Skeletal muscle satellite cell (primary cell): ENCODE data around the gene RXFP2.
A peak's percentile ranks its signal among the peaks of the same experiment; 100 is the strongest.

Experiments used
- H3K27me3 ChIP-seq: 2 replicates; pipeline ENCODE4 v1.7.0; 2013; ENCODE audit warnings: low read length; ENCODE audit not compliant: control insufficient read depth, insufficient read depth
- H3K36me3 ChIP-seq: 2 replicates; pipeline ENCODE4 v1.7.0; 2013; ENCODE audit warnings: mild to moderate bottlenecking, control low read depth, low read length; ENCODE audit not compliant: insufficient read depth
- H3K4me1 ChIP-seq: 2 replicates; pipeline ENCODE4 v1.7.0; 2013; ENCODE audit warnings: low read length; ENCODE audit not compliant: control insufficient read depth, insufficient read depth
- H3K4me2 ChIP-seq: 2 replicates; pipeline ENCODE4 v1.7.0; 2013; ENCODE audit warnings: mild to moderate bottlenecking, low read length
- H3K4me3 ChIP-seq: 2 replicates; pipeline ENCODE4 v1.7.0; 2013; ENCODE audit warnings: low read length
- H3K9ac ChIP-seq: 2 replicates; pipeline ENCODE4 v1.7.0; 2013; ENCODE audit warnings: mild to moderate bottlenecking, low read depth, low read length, moderate library complexity
- H3K9me3 ChIP-seq: replicated peaks from 2 replicates; pipeline ENCODE4 v1.7.0; 2013; ENCODE audit warnings: mild to moderate bottlenecking, control low read depth, low read length

RXFP2 gene

GRCh38 chr13:31827707-31828106, 88.4 kb downstream of the RXFP2 start:
- Histone ChIP-seq H3K4me3 (no peak overlapping the region), H3K4me2 (no peak overlapping the region), H3K9me3 (no peaks in the 10 kb centered on the region), H3K9ac (no peak overlapping the region), H3K27me3 (no peaks in the 10 kb centered on the region), H3K36me3 (no peaks in the 10 kb centered on the region), H3K4me1 (peaks cover 6% of the 10 kb centered on the region)

- Histone ChIP-seq H3K27me3 (peaks cover 16% of the 10 kb centered on the region), H3K9me3 (no peaks in the 10 kb centered on the region), H3K9ac (no peak overlapping the region), H3K4me3 (no peak overlapping the region), H3K4me2 (peak overlapping the region; percentile 32), H3K36me3 (no peaks in the 10 kb centered on the region), H3K4me1 (peaks cover 7% of the 10 kb centered on the region)
Observed at GRCh38 chr13:31835932-31836331, 96.6 kb downstream of the RXFP2 start.

GRCh38 chr13:31843044-31843443, 103.7 kb downstream of the RXFP2 start:
- Histone ChIP-seq H3K4me2 (no peak overlapping the region), H3K9ac (no peak overlapping the region), H3K27me3 (peaks cover 46% of the 10 kb centered on the region), H3K36me3 (no peaks in the 10 kb centered on the region), H3K4me1 (no peaks in the 10 kb centered on the region), H3K4me3 (no peak overlapping the region), H3K9me3 (no peaks in the 10 kb centered on the region)

DNA sequence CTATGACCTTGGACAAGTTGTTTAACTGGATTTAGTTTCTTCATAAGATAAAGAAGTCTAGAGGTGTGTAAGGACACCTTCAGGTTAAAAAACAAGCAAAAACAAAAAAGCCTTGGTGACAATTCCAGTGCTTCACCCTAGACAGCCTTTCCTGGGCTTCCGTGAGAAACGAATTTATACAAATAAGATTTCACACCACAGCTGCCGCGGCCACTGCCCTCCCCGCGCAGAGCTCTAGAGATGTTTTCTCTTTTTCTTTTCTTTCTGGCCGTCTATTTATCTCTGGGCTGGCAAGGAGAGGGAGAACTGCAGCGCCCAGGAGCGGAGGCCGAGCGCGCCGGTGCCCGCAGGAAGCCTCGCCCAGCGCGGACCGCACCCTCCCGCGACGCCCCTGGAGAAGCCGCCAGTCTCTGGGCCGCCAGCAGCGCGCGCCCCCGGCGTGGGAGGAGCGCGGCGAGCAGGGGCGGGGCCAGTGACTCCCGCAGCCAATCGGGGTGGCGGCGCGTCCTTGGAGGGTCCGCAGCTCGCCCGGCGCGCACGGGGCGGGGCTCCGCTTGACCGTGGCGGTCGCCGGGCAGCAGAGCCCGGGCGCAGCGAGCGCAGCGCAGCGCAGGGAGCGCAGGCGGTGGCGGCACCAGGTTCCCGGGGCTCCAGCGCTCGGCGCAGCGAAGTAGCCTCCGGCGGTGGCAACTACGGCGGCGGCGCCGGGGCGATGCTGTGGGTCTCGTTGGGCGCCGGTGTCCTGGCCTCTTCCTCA, 107.0 kb downstream of the RXFP2 start:
- no peaks in the 10 kb centered on the region for H3K4me1 ChIP-seq
- peak overlapping the region; percentile 86 for H3K4me3 ChIP-seq
- H3K9ac ChIP-seq: peak overlapping the region; percentile 80
- H3K9me3 ChIP-seq: no peaks in the 10 kb centered on the region
- H3K36me3 ChIP-seq: no peaks in the 10 kb centered on the region
- peaks cover 35% of the 10 kb centered on the region for H3K27me3 ChIP-seq
- H3K4me2 ChIP-seq: peak overlapping the region; percentile 84

DNA sequence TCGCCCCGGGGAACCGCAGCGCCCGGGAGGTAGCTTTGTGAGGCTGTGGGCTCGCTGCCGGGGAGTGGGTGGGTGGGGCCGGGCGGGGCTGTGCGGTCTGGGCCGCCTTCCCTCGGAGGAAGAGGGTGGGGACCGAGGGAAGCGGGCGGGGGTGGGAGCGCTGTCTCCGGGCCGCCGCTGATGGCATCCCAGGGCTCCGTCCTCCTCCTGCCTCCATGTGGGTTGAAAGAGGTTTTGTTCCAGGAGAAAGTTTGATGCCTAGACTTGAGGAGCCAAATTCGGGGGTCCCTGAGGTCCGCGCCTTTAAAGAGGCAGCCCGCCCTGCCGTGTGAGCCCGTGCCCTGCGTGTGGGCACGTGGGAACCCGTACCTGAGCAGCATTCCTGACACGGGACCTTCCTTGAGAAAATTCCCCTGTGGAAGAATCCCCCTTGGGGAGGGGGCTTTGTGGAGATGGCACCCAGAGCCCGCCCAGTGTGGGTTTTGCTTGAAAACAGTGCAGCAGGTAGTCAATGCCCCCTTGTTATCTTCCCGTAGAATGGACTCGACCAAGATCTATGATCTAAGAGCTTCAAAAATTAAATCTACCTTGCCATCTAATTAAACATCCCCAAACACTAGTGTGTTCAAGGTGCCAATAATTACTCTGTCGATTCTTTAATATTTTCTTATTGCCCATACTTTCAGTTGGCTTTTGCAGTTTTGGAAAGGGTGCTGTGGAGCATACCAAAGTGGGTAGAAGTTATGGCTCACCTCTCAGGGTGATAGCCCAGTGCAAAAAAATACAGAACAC, 107.8 kb downstream of the RXFP2 start:
- H3K27me3 ChIP-seq: peaks cover 30% of the 10 kb centered on the region
- H3K4me2 ChIP-seq: peak overlapping the region; percentile 84
- peak overlapping the region; percentile 86 for H3K4me3 ChIP-seq
- no peaks in the 10 kb centered on the region for H3K4me1 ChIP-seq
- peak overlapping the region; percentile 80 for H3K9ac ChIP-seq
- no peaks in the 10 kb centered on the region for H3K36me3 ChIP-seq
- H3K9me3 ChIP-seq: no peaks in the 10 kb centered on the region

DNA sequence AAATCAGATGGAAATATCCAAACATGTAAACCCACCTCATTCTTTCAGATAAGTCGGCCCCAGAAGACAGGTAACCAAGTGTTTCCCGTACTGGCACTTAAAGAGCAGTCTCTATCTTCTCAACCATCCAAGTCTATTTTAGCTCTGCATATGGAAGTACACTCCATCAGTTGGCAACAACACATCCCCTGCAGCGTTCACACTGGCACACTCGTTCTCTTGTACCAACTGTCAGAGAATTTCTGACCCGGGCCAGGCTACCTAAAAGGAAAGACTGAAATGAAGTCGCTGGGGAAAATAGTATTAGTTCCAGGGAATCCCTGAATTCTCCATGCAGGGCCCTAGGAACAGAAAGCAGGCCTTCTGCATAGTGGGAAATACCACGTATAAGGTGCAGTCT, 109.3 kb downstream of the RXFP2 start:
- H3K4me1 ChIP-seq: no peaks in the 10 kb centered on the region
- no peak overlapping the region for H3K4me3 ChIP-seq
- H3K9me3 ChIP-seq: no peaks in the 10 kb centered on the region
- no peaks in the 10 kb centered on the region for H3K36me3 ChIP-seq
- no peak overlapping the region for H3K9ac ChIP-seq
- H3K4me2 ChIP-seq: no peak overlapping the region
- peaks cover 16% of the 10 kb centered on the region for H3K27me3 ChIP-seq

DNA sequence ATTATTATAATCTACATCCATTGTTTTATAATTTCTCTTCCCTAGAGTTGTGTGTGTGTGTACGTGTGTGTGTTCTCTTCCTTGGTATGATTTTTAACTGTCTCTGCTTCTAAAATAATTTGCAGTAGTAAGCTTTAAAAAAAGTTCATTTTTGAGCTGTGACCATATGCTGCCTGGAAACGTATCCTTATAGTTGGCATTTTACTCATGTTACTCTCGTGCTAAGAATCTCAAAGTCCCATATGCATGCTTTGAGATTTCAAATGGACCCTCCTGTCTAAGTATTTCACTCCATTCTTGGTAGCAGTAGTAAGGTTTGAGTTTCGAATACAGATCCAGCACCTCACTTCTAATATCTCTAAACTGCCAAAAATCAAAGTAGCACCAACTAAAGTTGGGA, 109.9 kb downstream of the RXFP2 start:
- H3K27me3 ChIP-seq: peaks cover 10% of the 10 kb centered on the region
- no peak overlapping the region for H3K4me3 ChIP-seq
- no peaks in the 10 kb centered on the region for H3K4me1 ChIP-seq
- no peak overlapping the region for H3K4me2 ChIP-seq
- no peak overlapping the region for H3K9ac ChIP-seq
- H3K36me3 ChIP-seq: no peaks in the 10 kb centered on the region
- H3K9me3 ChIP-seq: no peaks in the 10 kb centered on the region

DNA sequence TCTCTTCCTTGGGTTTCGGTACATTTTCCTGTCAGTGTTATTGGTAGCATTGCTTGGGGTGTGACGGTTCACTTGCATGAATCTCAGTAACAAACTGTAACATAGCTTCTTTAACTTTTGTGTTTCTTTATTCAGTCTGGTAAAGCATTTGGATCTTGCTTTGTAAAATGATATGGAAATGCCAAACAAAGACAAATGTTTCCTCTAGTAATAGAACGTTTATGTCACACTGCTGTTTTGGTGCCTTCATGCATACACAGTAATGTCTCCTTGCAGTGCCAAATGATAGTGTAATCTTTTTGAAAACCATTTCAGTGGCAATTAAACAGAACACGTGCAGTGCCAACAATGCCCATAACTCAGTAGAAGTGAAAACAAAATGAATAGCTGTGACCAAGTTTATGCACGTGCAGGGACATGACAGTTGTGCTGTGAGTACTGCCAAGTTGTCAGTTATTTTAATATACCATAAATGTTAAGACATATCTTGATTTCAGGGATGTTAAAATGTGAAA, 110.8 kb downstream of the RXFP2 start:
- no peaks in the 10 kb centered on the region for H3K36me3 ChIP-seq

DNA sequence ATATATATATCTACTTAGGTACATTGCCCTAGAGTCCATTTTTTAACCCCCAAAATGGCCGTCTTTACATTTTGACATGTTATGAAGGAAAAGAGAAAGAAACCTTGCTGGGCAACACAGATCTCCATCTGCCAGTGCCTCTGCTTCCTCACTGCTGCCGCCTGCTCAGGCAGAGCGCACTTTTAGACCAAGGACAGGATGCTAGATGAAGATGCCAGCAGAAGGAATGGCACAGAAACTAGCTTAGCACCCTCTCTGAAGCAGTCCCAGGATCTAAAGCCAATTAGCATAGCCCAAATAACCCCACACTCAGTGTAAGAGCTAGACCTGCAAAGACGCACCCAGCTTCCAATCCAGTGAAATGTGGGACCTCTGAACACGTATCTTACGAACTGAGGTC, 111.9 kb downstream of the RXFP2 start:
- Histone ChIP-seq H3K4me2 (no peak overlapping the region), H3K9me3 (no peaks in the 10 kb centered on the region), H3K4me3 (no peak overlapping the region), H3K4me1 (no peaks in the 10 kb centered on the region), H3K9ac (no peak overlapping the region), H3K27me3 (no peaks in the 10 kb centered on the region), H3K36me3 (no peaks in the 10 kb centered on the region)

More for the DNA sequence above, 110.8 kb downstream of the RXFP2 start:
- H3K9ac ChIP-seq: no peak overlapping the region
- H3K27me3 ChIP-seq: peaks cover 1% of the 10 kb centered on the region
- H3K4me2 ChIP-seq: peak overlapping the region; percentile 22
- no peak overlapping the region for H3K4me3 ChIP-seq
- H3K9me3 ChIP-seq: no peaks in the 10 kb centered on the region
- no peaks in the 10 kb centered on the region for H3K4me1 ChIP-seq
